Suppressor macrophage (primary cell): ENCODE data around the gene ZNF831.

ENCODE experiments used
- DNase-seq, 4 experiments: peaks; one replicate each; pipeline ENCODE4 v3.0.0-alpha.2; 2020 to 2022

ZNF831 gene

DNA sequence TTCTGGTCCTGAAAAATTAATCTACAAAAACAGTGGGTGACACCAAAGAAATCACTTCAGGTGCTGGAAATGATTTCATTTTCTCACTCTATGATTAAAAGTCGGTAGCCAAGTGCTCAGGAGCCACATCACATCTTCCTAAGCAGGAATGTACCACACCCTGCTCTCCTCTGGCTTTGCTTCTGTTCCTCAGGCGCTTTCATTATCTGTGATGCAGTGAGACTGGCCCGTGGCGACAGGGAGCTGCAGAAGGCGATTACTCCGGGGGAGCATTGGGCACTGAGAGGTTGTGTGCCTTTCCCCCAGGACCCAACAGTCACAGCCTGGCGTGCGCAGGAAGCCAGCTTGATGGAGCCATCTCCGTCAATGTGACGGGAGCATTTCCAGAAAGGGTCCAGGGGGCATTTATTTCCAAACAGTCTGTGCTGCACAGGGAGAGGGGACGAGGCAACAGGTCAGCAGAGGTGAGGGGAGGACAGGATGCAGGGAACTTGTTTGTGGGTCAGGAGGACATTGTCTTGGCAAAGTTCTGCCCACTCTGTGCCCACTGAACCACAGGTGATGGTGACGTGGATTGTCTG lies 5.6 kb upstream of the ZNF831 start:
- DNase-seq = no peak

DNA sequence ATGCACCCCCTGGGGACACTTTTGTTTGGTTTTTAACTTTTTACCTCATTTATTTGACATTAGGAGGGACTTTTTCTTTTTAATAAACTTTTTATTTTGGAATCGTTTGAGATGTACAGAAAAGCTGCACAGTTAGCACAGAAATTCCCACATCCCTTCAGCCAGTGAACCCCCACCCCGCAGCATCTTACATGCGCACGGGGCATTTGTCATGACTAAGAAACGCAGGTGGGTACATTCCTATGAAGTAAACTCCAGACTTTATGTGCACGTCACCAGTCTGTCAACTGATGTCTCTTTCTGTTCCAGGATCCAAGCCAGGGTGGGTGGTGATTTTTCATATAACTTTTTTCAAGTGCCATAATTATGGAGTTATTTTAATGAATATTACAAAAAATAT lies 4.9 kb upstream of the ZNF831 start:
- DNase-seq = no peak

DNA sequence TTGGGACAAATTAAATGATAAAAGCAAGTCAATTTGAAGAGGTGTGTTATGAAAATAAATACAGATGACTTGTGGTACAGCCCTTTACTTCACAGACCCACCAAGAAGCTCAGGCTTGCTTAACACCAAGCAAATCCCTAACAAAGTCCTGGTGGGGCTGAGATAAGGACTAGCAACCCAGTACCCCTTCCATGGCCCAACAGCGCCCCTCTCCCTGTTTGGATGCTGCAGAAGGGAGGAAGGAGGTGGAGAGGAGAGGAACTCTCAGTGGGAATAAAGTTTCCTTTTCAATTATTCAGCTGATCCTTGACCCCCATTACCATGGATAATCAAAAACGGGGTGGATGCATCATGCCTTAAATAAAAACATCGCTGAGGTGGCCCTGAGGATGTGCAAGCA lies 4.5 kb upstream of the ZNF831 start:
- DNase-seq = no peak

DNA sequence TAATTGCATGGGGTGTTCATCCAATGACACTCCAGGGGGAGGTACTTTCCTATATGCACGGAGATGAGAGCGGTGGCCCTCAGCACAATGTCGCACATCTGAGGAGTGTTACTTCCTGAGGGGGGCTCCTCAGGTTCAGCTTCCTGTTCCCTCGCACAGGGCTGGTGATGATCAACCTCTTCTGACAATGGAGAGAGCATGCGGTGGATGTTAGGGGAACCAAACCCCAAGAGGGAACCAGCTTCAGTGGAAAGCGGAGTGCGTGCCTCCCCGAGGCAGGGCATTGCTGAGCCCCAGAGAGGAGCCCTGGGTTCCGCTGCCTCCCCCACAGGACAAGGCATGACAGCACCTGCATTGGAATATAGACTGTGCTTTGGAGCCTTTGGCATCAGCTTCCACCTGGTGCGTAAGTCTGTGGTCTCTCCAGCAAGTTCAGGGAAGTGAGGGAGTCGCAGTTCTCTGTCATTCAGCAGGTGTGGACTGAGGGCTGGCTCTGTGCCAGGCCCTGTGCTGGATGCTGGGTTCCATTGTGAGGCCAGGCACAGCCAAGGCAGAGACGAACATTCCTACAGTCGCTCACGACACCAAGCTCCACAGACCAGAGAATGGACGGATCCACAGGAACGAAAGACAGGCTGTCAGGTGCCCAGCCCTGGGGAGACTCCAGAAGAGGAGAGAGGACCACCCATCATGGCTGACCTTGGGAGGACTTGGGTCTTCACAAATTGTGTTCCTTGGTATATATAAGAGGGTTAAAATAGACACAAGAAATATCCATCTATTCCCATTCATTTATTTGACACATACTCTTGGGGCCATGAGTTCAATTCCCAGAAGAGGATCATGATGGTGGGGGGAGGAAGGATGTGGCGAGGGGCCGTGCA lies 3.9 kb upstream of the ZNF831 start:
- no peak for DNase-seq

DNA sequence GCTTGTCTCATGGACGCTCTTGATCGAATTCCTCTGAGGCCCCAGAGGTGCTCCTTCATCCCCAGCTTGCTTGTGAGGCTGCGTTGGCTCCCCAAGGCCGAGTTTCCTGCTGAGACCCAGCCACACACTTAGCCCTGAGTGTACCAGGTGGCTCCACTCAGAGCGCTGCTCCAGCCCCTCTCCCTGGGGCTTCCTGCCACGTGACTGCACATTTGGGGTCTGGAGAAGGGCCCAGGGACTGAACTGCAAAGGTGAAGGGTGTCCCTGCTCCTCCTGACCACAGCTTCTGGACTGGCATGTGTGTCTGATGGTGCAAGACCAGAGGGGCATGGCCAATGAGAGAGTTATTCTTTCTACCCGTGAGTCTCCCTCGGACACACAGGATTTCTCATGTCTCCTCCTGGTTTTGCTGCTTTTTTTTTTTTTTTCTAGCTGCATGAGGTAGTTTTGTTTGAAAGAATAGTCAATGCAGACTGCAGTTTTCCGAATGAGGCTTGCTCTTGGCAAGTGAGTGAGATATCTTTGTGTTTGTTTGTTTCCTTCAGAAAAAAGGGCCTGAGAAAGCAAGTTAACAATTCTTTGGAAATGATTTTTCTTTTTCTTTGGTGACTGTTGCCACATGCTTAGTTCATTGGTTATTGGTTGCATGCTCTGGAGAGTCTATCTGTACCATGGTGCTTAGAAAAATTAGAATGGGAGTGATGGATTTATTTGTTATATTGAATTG lies 3.1 kb upstream of the ZNF831 start:
- DNase-seq = no peak

DNA sequence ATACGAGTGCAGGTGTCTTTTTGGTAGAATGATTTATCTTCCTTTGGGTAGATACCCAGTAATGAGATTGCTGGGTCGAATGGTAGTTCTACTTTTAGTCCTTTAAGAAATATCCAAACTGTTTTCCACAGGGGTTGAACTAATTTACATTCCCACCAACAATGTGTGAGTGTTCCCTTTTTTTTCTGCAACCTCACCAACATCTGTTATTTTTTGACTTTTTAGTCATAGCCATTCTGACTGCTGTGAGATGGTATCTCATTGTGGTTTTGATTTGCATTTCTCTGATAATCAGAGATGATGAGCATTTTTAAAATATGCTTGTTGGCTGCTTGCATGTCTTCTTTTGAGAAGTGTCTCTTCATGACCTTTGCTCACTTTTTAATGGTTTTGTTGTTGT lies 1.9 kb upstream of the ZNF831 start:
- DNase-seq = no peak

DNA sequence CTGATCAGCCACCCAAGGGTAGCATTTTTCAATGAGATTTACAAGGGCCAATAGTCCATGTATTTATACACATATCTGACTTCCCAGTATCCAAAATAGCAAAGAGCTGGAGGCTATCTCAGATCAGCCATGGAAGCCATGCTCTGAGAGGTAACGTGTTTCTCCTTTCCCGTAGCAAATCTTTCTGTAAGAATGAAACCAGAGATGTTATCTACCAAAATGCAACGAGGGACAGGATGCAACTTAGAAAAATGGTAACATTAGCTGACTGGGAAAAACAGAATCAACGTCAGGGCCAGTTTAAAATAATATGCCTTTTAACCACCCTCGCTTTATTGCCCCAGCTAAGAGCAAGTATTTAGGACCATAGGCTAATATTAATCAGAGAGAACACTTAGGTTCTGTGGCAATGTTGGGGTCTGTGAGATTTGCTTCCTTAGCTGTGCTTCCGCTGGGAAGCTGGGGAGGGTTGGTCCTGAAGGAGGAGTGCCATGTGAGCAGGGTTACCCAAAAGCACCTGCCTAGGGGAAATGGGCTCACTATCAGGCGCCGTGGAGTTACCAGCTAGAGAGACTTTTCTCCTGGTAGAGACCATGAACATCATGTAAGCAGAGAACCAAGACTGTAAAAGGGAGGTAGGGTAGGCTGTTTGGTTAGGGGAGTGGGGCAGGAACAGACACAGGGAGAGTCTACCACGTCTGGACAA lies 1.2 kb downstream of the ZNF831 start:
- no peak for DNase-seq

DNA sequence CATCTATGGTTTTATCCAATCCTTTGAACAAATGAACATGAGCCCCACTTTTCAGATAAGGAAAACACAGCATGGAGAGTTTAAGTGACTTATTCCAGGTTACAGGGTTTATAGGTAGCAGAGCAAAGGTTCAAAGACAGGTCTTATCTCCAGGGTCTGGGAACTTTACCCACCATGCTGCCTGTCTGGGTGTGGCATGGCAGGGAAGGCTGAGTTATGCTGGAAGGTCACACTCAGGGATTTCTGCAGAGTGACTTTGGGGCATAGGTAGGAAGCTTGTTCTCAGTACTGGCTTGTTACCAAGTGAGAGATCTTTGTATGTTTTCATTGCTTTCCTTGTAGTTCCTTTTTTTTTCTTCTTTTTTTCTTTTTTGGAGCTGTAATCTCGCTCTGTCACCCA lies 1.8 kb downstream of the ZNF831 start:
- no peak for DNase-seq

DNA sequence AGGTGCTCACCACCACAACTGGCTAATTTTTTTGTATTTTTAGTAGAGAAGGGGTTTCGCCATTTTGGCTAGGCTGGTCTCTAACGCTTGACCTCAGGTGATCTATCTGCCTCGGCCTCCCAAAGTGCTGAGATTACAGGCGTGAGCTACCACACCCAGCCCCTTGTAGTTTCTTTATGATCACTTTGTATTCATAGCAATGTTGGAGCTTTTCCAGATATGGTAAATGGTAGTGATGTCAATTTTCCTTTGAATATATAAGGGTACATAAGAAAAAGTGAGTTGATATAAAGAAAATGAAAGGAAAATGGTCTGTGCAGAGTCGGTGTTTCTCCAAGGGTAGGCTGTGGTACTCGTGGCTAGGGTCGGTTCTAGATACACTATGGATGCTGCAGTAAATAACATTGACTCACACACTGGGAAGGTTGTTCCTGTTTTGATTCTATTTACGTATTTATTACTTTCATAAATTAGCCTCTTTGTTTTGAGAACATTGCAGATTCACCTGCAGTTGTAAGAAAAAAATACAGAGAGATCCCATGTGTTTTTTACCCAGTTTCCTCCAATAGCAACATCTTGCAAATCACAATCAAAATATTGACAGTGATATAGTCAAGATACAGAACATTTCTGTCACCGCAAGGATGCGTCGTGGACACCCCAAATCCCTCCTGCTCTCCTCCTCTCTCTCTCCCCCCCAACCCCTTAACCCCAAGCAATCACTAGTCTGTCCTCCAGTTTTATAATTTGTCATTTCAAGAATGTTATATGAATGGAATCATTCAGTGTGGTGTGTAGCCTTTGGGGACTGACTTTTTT lies 2.5 kb downstream of the ZNF831 start:
- DNase-seq = no peak

DNA sequence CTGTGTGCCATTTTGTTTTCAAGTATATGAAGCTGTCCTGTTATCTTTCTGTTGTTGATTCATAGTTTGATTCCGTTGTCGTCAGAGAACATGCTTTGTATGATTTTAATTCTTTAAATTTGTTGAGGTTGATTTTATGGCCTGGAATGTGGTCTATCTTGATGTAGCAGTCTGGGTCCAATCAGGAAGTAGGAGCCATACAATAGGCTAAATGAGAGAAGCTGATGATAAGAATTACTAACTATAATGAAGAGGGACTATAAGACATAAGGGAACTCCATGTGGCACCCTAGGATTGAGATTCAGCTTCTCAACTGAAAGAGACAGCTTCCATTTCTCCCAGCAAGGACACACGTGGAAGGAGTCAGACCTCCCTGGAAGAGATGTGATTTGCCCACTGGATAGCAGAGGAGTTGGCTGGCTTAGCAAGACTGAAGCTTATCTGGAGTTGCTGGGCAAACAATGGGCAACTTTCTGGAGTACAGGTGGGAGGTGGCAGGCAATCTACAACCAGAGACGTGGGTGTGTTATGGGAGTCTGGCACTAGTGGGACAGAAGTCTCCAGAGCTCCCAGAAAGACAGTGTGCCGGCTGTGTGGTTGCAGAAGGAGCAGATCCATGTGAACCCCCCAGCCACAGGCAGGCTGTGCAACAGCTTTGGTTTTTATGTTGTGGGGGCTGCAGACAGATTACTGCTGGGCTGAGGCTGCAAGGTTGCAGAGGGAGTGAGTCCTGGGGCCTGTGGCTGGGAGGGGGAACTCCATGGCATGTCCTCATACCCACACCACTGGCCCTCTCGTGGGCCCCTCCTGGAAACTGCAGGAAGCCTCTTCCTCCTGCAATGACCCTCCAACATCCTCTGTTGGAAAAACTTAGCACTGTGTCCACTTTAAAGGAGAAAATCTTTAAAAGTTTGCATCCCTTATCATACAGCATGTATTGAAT lies 7.1 kb downstream of the ZNF831 start:
- DNase-seq = no peak

DNA sequence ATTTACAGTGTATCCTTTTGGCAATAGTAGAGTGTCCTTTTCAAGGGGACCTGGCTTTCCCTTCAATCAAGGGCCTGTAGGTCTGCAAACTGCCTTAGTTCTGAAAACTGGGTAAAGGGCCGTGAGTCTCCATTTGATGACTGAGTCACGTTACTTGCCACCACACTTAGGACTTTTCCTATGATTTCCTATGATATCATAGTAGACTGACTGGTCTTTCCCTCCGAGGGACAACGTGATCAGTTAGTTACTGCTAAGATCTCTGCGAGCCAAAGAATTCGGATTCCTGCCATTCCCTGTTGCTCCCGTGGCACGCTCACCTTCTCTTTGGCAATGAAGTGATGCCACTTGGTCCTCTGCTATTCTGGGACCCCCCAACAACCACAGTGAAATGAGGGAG lies 8.4 kb downstream of the ZNF831 start:
- DNase-seq = no peak

DNA sequence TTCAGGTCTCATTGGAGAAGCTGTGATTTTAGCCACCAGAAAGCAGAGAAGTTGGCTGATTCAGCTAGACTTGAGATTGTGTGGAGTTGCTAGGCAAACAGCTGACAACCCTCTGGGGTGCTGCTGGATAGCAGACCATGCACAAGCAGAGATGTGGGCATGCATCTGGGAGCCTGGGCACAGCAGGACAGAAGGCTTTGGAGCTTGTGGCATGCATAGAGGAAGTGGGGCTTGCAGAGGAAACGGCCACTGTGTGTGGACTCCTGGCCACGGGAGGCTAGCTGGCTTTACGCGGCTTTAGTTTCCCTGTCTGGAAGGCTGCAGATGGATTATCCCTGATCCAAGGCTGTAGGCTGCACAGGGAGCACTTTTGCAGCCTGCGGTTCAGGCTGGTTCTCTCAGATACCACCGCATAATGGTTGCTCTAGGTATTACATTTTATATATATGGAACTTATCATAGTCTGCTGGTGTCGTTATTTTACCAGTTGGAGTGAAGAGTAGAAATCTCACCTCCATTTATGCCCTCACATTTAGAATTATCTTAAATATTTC lies 10.4 kb downstream of the ZNF831 start:
- no peak for DNase-seq

DNA sequence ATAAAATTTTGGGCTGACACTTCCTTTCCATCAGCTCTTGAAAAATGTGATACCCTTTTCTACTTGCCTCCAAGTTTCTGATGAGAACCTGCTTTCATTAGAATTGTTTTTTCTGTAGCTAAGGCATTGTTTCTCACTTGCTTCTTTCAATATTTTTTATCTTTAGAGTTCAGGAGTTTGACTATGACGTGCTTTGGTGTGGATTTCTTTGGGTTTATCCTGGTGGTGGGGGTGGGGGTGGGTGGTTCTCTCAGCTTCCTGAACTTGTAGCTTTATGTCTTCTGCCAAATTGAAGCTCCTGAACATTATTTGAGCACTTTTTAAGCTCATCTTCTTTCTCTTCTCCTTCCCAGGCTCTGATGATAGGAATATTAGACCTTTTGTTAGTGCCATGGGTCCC lies 11.4 kb downstream of the ZNF831 start:
- no peak for DNase-seq

DNA sequence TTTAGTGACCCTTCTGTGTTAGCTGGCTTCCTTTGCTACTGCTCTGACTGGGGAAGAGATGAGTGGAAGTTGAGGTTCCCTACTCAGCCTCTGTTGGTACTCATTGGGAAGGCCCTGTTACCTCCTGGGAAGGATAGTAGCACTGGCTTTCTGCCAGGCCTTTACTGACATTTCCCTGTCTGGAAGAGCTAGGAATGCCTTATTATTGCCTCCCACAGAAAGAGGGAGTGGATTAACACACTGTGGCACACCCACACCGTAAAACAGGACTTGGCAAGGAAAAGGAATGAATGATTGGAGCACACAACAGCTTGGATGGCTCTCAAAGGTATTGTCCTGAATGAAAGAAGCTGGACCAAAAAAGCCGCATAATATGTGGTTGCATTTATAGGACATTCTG lies 12.2 kb downstream of the ZNF831 start:
- DNase-seq = no peak

DNA sequence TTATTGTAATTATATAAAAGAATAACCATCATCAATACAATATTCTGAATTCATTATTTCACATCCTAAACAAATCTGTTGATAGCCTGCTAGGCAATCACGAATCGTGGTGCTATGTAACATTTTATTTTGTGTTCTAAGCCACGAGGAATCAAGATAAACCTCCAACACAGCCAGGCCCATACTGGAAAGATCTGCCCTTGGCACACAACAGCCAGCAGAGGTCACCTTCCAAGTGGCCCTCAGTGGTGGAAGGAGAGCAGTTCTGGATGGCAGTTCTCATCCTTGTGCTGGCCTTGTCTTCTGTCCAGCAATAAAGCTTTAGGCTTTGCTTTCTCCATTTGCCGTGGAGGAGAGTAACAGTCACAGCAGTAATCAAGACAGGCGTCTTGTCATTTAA lies 13.2 kb downstream of the ZNF831 start:
- DNase-seq = no peak

DNA sequence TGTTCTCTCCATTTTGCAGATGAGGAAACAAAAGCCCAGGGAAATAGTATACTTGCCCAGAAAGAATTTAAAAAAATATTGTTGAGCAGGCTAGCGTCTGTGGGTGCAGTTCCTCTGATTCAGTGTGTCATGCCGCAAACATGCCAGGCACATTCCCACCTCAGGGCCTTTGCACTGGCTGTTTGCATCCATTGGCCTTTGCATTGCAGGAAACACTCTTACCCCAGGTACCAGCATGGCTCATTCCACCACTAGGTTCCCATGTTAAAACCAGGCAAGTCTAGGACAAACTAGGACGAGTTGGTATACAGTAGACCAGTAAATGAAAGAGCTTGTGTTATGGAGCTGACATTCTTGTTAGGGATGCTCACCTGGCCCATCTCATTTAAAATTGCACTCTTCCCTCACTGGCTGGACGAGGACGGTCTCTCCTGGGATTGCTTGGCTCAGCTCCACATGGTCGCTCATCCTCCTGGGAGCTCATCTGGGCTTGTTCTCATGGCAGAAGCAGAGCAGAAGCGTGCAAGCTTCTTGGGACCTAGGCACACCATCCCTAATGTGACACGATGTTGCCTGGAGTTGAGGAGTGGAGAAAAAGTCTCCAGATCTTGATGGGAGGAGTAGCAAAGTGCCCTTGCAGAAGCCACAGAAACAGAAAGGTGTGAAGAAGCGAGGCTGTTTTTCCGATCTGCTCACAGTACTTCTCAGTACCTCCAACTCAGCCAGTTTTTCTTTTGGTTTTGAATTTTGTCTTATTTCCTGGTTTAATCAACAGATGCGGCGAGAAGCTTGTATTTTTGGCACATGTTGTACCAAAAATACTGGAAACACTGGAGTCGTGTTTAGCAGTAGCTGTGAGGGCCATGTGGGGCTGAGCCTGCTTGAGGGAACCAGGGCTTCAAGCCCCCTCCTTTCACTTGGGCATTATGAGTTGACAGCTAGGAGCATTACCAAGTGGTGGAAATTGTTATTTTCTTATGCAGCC lies 13.9 kb downstream of the ZNF831 start:
- DNase-seq = no peak

DNA sequence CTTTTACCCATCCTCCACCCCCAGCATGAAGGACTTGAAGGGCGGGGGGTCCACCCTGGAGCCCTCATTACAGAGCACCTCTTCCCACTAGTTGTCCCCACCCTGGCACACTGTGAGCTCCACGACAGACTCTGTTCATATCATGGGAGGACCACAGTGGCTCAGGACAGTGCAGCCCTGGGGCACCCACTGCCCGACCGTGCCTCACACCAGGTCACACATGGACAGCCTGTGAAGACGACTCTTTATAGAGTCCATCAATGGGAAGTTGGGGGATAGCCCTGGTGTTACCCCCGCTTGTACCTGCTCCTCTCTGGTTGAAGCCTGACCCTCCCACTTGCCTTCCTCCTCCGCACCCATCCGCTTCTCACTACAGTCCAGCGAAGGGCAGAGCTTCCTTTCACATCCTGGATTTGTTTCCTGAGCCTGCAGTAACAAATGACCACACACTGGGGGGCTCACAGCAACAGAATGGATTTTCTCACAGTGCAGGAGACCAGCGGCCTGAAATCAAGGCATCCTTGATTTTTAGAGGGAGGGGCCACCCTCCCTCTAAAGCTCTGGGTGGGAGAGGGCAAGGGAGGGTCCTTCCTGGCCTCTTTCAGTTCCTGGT lies 15.5 kb downstream of the ZNF831 start:
- DNase-seq = no peak

DNA sequence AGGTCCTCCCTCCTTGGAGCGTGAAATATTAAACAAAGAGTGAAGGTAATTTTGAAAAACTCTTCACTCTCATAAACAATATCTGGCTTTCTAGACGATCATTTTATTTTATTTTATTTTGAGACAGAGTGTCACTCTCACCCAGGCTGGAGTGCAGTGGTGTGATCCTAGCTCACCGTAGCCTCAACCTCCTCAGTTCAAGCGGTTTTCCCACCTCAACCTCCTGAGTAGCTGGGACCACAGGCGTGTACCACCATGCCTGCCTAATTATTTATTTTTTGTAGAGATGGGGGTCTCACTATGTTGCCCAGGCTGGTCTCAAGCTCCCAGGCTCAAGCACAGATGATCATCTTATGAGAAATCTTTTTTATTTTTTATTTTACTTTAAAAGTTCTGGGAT lies 16.4 kb downstream of the ZNF831 start:
- DNase-seq = no peak

DNA sequence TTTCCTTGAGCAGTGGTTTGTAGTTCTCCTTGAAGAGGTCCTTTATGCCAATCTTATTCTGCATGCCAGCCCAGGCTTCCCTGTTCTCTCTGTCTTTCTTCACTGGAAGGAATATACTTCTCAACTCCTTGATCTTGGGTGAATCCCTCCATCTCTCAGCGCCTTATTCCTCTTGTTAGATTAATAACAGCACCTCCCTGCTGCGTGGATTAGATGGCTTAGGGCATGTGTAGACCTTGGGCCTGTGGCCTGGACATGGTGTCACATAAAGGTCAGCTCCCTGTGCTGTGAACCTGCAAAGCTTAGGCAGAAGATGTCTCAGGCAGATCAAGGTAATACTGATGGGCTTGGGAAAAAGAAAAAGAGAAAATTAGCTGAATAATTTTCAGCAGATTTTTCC lies 18.3 kb downstream of the ZNF831 start:
- no peak for DNase-seq
